Activated T-cell treated with anti-CD3 and anti-CD28 coated beads, Interleukin-2, amount 50 U/mL, for 1 hour (primary cell): Measurements from ENCODE around the gene DSC3.

Source experiments
- DNase-seq: peaks from one replicate; pipeline ENCODE4 v3.0.0-alpha.2; 2020

DSC3 gene

GRCh38 chr18:31042406-31043181 lies at the start of gene DSC3:
DSC3 (minus strand) TSS chr18:31042742; CDS start chr18:31042660, 82 bp downstream.
- no peak for DNase-seq

DNA sequence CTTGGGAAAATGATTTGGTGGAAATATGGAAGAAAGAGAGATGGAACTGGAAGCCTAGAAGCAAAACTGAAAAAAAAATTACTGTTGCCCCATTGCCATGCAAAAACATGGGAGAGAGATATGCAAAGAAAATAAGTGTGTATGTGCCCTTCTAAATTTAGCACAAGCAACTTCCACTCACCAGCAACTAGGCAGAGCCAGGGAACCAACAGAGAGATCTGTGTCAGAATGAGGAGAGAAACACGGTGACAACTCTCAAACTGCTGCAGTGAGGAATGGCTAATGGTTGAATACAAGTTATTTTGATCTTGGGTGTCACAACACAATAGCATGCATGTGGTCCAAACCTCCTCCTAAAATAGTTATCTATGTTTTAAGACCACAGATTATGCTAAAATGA lies 48.8 kb upstream of the DSC3 start:
- no peak for DNase-seq

DNA sequence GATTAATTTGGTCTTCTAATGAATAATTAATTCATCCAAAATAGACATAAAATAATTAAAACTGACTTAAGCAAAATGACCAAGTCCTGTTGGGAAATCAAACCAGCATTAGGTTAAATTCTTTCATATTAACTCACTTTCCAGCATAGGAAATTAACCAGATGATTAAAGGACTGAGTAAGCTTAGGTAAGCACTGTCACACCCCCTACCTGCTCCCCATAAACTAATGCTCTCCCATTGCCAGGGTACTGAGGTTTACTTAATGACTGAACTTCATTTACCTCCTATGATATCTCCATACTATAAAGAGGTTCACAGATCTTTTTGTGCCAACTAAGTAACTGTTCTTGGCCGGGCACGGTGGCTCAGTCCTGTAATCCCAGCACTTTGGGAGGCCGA lies 46.0 kb upstream of the DSC3 start:
- no peak for DNase-seq

GRCh38 chr18:31079973-31080372 lies 37.4 kb upstream of the DSC3 start:
- DNase-seq: no peak

GRCh38 chr18:31077878-31078277 lies 35.3 kb upstream of the DSC3 start:
- no peak for DNase-seq

DNA sequence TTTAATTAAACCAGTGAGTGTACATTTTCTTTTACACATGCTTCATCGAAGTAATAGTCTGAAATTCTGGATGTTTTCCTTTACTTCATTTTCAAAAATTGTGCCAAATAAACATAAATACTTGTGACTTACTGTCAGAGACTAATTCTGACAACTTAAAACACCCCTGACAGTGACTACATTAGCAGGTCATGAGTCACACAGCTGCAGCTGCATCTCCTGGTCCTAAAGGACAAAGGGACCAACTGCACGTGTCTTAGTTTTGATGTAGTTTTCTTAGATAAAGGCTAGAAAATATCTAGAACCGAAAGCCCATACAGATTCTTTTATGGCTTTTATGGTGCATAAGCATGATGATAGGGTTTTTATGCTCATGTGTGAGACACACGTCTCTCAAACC lies 29.6 kb upstream of the DSC3 start:
- no peak for DNase-seq

GRCh38 chr18:31070206-31070605 lies 27.7 kb upstream of the DSC3 start:
- no peak for DNase-seq

DNA sequence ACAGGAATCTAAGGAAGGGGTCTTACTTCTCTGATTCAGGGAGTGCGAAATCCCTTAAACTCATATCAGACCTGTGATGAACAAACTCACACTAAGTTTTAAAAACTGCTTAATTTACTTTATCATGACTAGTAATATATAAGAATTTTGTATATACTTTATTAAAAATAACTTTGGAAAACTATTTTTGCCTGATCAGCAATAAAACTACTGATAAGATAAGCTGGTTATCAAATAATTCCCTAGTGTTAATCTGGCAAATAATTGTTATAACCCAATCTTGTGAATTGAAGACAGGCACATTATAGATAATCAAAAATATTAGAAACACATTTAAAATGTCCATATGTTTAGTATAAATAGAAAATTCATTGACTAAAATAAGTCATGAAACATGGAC lies 23.7 kb upstream of the DSC3 start:
- no peak for DNase-seq

- DNase-seq: no peak
Observed at GRCh38 chr18:31065036-31065773, 22.7 kb upstream of the DSC3 start.

DNA sequence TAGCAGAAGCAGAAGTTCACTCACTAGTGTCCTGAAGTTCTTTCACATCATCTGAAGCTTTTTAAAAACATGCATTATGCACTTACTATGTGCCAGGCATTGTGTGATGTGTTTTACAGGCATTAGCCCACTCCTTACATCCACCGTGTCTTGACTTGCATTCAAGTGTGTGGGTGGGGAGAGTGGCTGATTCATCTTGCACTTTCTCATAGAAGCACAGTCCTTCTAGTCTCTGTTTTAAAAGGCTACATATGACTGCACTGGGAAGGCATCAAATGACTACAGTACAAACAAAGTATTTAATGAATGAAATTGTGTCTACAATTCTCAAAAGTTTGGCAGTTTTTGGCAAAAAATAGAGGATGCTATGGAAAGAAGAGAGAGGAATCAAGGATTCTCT lies 21.6 kb upstream of the DSC3 start:
- no peak for DNase-seq

DNA sequence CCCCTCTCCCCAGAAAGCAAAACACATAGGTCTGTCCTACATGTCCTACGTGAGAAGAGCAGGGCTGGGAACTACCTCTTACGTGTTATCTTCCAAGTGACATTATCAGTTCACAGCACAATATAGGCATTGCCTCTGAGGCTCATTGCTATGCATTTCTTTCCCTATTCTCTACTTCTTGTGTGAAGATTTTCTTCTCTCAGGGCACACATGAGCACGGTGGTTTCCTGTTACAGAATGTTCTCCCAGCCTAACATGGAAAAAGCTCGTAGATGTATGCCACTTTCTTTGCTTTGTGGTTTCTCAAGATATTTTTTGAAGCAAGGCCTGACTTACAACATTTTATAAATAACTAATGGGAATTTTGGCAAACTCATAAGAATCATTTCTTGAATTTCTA lies 19.4 kb upstream of the DSC3 start:
- DNase-seq: no peak

GRCh38 chr18:31058897-31059296 lies 16.4 kb upstream of the DSC3 start:
- DNase-seq: no peak

GRCh38 chr18:31057917-31058316 lies 15.4 kb upstream of the DSC3 start:
- no peak for DNase-seq

DNA sequence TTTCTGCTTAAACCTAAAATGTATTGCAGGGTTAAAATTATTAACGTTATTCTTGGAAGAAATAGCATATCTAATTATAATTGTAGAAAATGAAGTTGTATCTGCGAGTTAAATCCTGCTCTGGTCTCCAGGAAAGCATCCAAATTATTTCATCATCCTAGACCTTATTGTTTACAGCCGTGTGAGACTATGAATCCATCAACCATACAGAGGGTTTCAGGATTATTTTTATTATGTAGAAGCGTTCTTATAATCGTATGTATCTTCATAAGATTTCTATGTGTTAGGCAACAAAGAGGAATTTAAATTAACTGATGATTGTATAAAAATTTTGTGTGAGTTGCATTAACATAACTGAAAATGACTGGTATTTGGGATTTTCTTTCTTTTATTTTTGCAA lies 14.5 kb upstream of the DSC3 start:
- no peak for DNase-seq

GRCh38 chr18:31056296-31056695 lies 13.8 kb upstream of the DSC3 start:
- no peak for DNase-seq

GRCh38 chr18:31050635-31051034 lies 8.1 kb upstream of the DSC3 start:
- DNase-seq: no peak

DNA sequence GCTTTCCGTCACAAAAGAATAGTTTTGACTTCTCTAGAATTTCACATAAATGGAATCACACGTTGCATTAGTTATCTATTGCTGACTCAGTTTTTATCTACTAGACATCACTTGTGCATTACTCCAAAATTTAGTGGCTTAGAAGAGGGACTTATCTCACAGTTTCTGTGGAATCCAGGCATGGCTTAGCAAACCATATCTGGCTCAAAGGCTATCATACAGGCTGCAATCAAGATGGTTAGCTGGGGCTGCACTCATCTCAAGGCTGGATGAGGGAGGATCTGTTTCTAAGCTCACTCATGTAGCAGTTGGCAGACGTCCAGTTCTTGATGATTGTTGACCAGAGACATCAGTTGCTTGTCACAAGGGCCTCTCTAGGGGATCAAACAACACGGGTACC lies 6.6 kb upstream of the DSC3 start:
- no peak for DNase-seq

- DNase-seq: no peak
Observed at GRCh38 chr18:31048216-31048615, 5.7 kb upstream of the DSC3 start.

GRCh38 chr18:31046916-31047315 lies 4.4 kb upstream of the DSC3 start:
- DNase-seq: no peak

- DNase-seq: no peak
Observed at GRCh38 chr18:31045599-31045998, 3.1 kb upstream of the DSC3 start.

- DNase-seq: no peak
Observed at GRCh38 chr18:31044926-31045325, 2.4 kb upstream of the DSC3 start.

- no peak for DNase-seq
Observed at GRCh38 chr18:31043709-31044108, 1.2 kb upstream of the DSC3 start.

DNA sequence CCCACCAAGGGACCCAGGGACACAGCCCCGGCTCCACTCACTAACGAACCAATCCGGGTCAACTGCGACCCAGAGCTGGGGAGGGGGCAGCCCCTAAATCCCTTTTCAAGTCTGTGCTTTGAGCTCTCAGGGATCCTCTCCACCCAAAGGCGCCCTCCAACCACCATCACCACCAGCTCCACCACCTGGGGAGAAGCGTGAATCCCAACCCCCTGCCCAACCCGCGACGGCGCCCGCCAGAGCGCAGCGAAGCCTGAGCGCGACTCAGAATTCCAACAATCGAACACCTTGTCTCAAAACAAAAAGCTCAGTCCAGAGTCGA lies 497 bp downstream of the DSC3 start:
- DNase-seq: no peak

DNA sequence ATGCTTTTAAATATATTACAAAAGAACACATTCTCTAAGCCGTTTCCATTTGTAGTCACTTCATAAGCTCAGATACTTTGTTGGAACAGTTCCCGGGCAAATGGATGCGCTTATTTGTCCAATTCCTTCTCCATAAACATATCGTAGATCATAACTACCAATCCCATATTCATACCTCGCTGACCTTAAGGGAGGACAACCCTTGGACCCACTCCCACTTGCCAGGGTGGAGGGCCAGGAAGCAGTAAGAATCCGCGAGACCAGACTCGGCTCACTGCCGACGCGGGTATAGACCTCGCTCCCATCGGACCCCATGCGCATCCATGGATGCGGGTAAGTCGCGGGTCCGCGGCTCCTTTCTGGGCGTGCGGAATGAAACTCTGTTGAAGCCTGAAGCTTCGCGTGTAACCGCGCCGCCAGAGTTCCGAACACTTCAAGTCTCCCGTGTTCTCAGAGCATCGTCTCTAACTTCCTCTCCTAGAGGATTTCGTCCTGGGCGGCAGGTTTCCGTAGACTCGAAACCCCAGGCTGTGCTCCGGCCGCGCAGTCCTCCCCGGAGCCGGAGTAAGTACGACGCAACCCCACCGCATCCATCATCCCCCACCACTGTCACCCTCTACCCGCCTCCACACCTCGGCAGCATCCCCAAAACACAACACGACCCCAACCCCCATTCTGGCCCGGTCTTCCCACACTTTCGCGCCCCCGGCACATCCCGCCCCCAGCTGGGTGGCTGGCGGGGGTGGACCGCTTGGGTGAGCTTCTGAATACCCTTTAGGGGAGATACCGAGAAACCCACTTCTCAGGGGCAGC lies 1.1 kb downstream of the DSC3 start:
- no peak for DNase-seq
